HepG2 (cell line): ENCODE measurements around the gene RABEP1. TPM values are rescaled to one million over a fixed set of nuclear protein-coding genes. Genes with fewer than 3 reads are reported as not detected.
A peak's percentile ranks its signal among the peaks of the same experiment; 100 is the strongest.

Experiments
- ARNT ChIP-seq: fragments of 450-650 bp; IDR thresholded peaks from 2 replicates; pipeline ENCODE4 v1.6.1; 2017
- BCL3 ChIP-seq: sonication (generic); formaldehyde crosslinking; IDR thresholded peaks from 2 replicates; pipeline ENCODE4 v1.5.1; 2020; ENCODE audit warnings: mild to moderate bottlenecking, missing genetic modification reagents, moderate library complexity
- CBX1 ChIP-seq: IDR thresholded peaks from one replicate; pipeline ENCODE4 v1.6.1; 2016; ENCODE audit warnings: antibody characterized with exemption, low read depth
- DMTF1 ChIP-seq: sonication (generic); formaldehyde crosslinking; IDR thresholded peaks from 2 replicates; pipeline ENCODE4 v1.4.0; 2020; ENCODE audit warnings: mild to moderate bottlenecking, missing genetic modification reagents
- ETV5 ChIP-seq: IDR thresholded peaks from 2 replicates; pipeline ENCODE4 v1.6.1; 2018; ENCODE audit warnings: missing biosample characterization, missing genetic modification reagents, inconsistent platforms, borderline replicate concordance
- KAT8 ChIP-seq: IDR thresholded peaks from 2 replicates; pipeline ENCODE4 v1.6.1; 2016; ENCODE audit warnings: missing genetic modification reagents, missing compliant biosample characterization
- MIXL1 ChIP-seq: IDR thresholded peaks from 2 replicates; pipeline ENCODE4 v1.6.1; 2016
- RXRB ChIP-seq: IDR thresholded peaks from 2 replicates; pipeline ENCODE4 v1.6.1; 2016; ENCODE audit warnings: borderline replicate concordance, missing genetic modification reagents, missing compliant biosample characterization
- SNAI1 ChIP-seq: sonication (generic); formaldehyde crosslinking; IDR thresholded peaks from 2 replicates; pipeline ENCODE4 v1.5.0; 2020; ENCODE audit warnings: mild to moderate bottlenecking, missing genetic modification reagents, borderline replicate concordance
- SNAPC2 ChIP-seq: sonication (generic); formaldehyde crosslinking; IDR thresholded peaks from 2 replicates; pipeline ENCODE4 v1.8.1; 2022; ENCODE audit warnings: mild to moderate bottlenecking, missing genetic modification reagents
- ZBTB2 ChIP-seq: sonication (generic); formaldehyde crosslinking; IDR thresholded peaks from 2 replicates; pipeline ENCODE4 v1.8.0; 2022; ENCODE audit warnings: low read depth, missing genetic modification reagents
- ZNF232 ChIP-seq: sonication (generic); formaldehyde crosslinking; IDR thresholded peaks from 2 replicates; pipeline ENCODE4 v1.4.0; 2020; ENCODE audit warnings: missing genetic modification reagents, borderline replicate concordance
- ZNF264 ChIP-seq: sonication (generic); formaldehyde crosslinking; IDR thresholded peaks from 2 replicates; pipeline ENCODE4 v1.4.0; 2020; ENCODE audit warnings: missing genetic modification reagents
- ZNF274 ChIP-seq: sonication (generic); formaldehyde crosslinking; IDR thresholded peaks from 2 replicates; pipeline ENCODE4 v1.5.1; 2020; ENCODE audit warnings: mild to moderate bottlenecking, missing genetic modification reagents
- ZNF30 ChIP-seq: sonication (generic); formaldehyde crosslinking; IDR thresholded peaks from 2 replicates; pipeline ENCODE4 v1.5.0; 2020; ENCODE audit warnings: mild to moderate bottlenecking, missing genetic modification reagents
- ZNF331 ChIP-seq: sonication (generic); formaldehyde crosslinking; IDR thresholded peaks from 2 replicates; pipeline ENCODE4 v1.4.0; 2020; ENCODE audit warnings: missing genetic modification reagents
- ZNF343 ChIP-seq: sonication (generic); formaldehyde crosslinking; IDR thresholded peaks from 2 replicates; pipeline ENCODE4 v1.4.0; 2020; ENCODE audit warnings: mild to moderate bottlenecking, missing genetic modification reagents
- ZNF563 ChIP-seq: sonication (generic); formaldehyde crosslinking; IDR thresholded peaks from 2 replicates; pipeline ENCODE4 v1.8.0; 2022; ENCODE audit warnings: mild to moderate bottlenecking, moderate library complexity, missing genetic modification reagents
- ZNF567 ChIP-seq: sonication (generic); formaldehyde crosslinking; IDR thresholded peaks from 2 replicates; pipeline ENCODE4 v1.8.1; 2023; ENCODE audit warnings: mild to moderate bottlenecking, missing genetic modification reagents, borderline replicate concordance
- ZNF580 ChIP-seq: IDR thresholded peaks from 2 replicates; pipeline ENCODE4 v1.6.1; 2016; ENCODE audit warnings: low read depth, borderline replicate concordance
- ZNF597 ChIP-seq: sonication (generic); formaldehyde crosslinking; IDR thresholded peaks from 2 replicates; pipeline ENCODE4 v1.5.0; 2020; ENCODE audit warnings: missing genetic modification reagents
- ZNF737 ChIP-seq: sonication (generic); formaldehyde crosslinking; IDR thresholded peaks from 2 replicates; pipeline ENCODE4 v1.5.0; 2020; ENCODE audit warnings: missing genetic modification reagents, mild to moderate bottlenecking, borderline replicate concordance
- polyA plus RNA-seq, 8 experiments: library from polyadenylated mRNA; depleted of rRNA in 3 of 8; stranded (reverse) in 7 of 8; unstranded in 1 of 8; fragments of >200 nt; fragmentation: Illumina TruSeq in 4 of 8; extraction: Trizol in 4 of 8; gene quantifications; 2 replicates each; pipeline versions ENCODE4 v1.2.1 to v1.2.3, GENCODE V29; 2011 to 2016; ENCODE audit warnings: low read depth in 4 of 8, missing spikeins in 1 of 8, mixed read lengths in 1 of 8; ENCODE audit not compliant: insufficient read depth in 1 of 8
- total RNA-seq, 5 experiments: library from RNA; depleted of rRNA; stranded (reverse); fragments of >200 nt; fragmentation: Illumina TruSeq; extraction: Trizol; gene quantifications; 2 replicates each; pipeline ENCODE4 v1.2.3, GENCODE V29; 2016; ENCODE audit warnings: low read depth in 1 of 5

Gene RABEP1
- total and polyA plus RNA-seq, 2 of the 13 experiments (the other 11 are each of a cell fraction or from before 2014, with no cell fraction given) = 13.7 to 41.5 TPM

- TF ChIP-seq DMTF1 (CRISPR knock-in tag) (no peak), ZNF597 (no peak), ARNT (no peak), RXRB (CRISPR knock-in tag) (peak; percentile 100), ZNF580 (CRISPR knock-in tag) (0 out of 2 replicates have a peak, but pooled peaks have one; percentile 19), ZNF274 (CRISPR knock-in tag) (no peak), ZNF737 (no peak), ZNF30 (CRISPR knock-in tag) (no peak), ZBTB2 (CRISPR knock-in tag) (no peak), SNAPC2 (CRISPR knock-in tag) (peak; percentile 68; the same call in 1 of the 2 replicates), ZNF331 (CRISPR knock-in tag) (peak; percentile 66), ZNF567 (CRISPR knock-in tag) (no peak), CBX1 (no peak), ZNF343 (no peak), BCL3 (no peak), ZNF264 (CRISPR knock-in tag) (peak; percentile 62; the same call in 1 of the 2 replicates), SNAI1 (no peak), KAT8 (CRISPR knock-in tag) (peak; percentile 49; the same call in 1 of the 2 replicates), ETV5 (CRISPR knock-in tag) (peak; percentile 21; the same call in 1 of the 2 replicates), ZNF232 (peak; percentile 82; the same call in 1 of the 2 replicates), ZNF563 (no peak), MIXL1 (0 out of 2 replicates have a peak, but pooled peaks have one; percentile 42)
Observed at GRCh38 chr17:5405400-5405799, 123.3 kb downstream of the RABEP1 start (continued).
